ENCODE data around the gene MAD1L1.

Gene MAD1L1

DNA sequence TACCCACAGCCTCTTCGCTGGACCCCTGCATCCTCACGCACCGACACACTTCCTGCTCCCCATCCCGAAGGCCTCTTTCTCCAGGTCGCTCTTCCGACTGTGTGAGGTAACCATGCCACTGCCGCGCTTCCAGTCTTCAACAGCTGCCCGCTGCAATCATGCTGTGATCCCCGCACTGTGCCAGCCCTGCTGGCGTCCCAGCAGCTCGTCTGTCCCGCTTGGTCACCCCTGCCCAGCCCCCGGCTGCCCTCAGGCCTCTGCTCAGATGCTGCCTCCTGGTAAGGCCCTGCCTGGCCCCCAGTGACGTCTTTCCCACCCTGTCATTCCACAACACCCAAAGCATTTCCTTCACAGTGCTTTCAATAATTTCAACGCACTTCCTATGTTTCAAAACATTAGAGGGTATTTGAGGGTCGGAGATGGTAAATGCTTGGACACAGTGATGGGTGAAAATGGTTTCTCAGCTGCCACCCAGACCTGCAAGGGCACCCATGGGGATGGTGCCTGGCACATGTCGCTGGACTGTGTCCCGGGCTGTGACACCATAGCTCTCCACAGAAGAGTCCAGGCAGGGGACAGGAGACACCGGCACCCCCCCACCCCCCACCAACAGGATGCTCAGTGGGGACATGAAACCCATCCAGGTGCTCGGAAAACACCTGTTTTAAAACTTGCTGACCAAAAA, 125.2 kb downstream of the MAD1L1 start:
- no peak for TF ChIP-seq CTCF (IDR thresholded peaks at IDR 0.05; ENCODE audit: low read depth, low read length, missing control alignments)
- H3K4me3 ChIP-seq (ENCODE audit: low read depth, low read length) = no peak overlapping the region
- DNase-seq (ENCODE audit: low read depth) = no peak
- in situ Hi-C loops (cut with HindIII; ENCODE audit: low sequenced_read_pairs) = no loop called here

GRCh38 chr7:2106924-2107323, 125.8 kb downstream of the MAD1L1 start:
- in situ Hi-C loops (cut with HindIII; ENCODE audit: low sequenced_read_pairs) = no loop called here
- TF ChIP-seq CTCF (IDR thresholded peaks at IDR 0.05; ENCODE audit: low read depth, low read length, missing control alignments) = no peak
- DNase-seq (ENCODE audit: low read depth) = no peak
- no peak overlapping the region for H3K4me3 ChIP-seq (ENCODE audit: low read depth, low read length)

DNA sequence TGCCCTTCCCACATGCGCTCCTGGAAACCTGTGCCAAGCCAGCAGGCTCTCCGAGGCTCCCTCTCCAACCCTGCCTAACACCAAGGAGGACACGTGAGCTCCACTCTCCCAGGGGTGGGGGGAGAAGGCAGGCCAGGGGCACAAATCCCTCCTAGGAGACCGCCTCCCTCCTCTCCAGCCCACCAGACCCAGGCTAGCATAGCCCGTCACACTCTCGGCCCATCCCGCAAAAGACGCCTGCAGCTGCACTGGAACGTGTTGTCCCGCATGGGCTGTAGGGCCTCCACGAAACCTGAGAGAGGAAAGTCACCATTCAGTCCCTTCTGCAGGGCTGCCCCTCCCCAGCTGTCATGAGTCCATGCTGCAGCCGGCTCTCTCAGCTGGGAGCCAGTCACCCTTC, 126.3 kb downstream of the MAD1L1 start:
- no peak for DNase-seq (ENCODE audit: low read depth)
- in situ Hi-C loops (cut with HindIII; ENCODE audit: low sequenced_read_pairs) = no loop called here
- H3K4me3 ChIP-seq (ENCODE audit: low read depth, low read length) = no peak overlapping the region
- no peak for TF ChIP-seq CTCF (IDR thresholded peaks at IDR 0.05; ENCODE audit: low read depth, low read length, missing control alignments)

- no peak for DNase-seq (ENCODE audit: low read depth)
- in situ Hi-C loops (cut with HindIII; ENCODE audit: low sequenced_read_pairs) = no loop called here
- no peak overlapping the region for H3K4me3 ChIP-seq (ENCODE audit: low read depth, low read length)
- no peak for TF ChIP-seq CTCF (IDR thresholded peaks at IDR 0.05; ENCODE audit: low read depth, low read length, missing control alignments)
Measured at GRCh38 chr7:2105917-2106316, 126.8 kb downstream of the MAD1L1 start.

DNA sequence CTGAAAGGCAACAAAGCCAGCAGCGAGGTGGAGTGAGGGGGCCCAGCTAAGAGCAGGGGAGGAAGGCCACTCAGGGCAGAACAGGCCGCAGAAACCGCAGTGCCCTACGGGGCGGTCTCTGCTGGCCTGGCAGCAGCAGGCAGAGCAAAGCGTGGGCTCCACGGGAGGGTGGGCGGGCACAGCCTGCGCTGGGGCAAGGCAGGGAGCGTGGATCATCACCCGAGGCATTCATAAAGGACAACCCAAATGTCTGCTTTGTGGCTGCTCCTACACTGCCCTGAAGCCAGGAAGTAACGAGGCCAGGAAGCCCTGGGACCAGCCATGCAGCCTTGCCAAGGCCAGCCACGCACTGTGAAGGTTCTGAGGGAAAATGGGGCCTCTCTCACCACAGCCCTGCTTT, 127.5 kb downstream of the MAD1L1 start:
- TF ChIP-seq CTCF (IDR thresholded peaks at IDR 0.05; ENCODE audit: low read depth, low read length, missing control alignments) = no peak
- in situ Hi-C loops (cut with HindIII; ENCODE audit: low sequenced_read_pairs) = no loop called here
- no peak overlapping the region for H3K4me3 ChIP-seq (ENCODE audit: low read depth, low read length)
- DNase-seq (ENCODE audit: low read depth) = no peak

DNA sequence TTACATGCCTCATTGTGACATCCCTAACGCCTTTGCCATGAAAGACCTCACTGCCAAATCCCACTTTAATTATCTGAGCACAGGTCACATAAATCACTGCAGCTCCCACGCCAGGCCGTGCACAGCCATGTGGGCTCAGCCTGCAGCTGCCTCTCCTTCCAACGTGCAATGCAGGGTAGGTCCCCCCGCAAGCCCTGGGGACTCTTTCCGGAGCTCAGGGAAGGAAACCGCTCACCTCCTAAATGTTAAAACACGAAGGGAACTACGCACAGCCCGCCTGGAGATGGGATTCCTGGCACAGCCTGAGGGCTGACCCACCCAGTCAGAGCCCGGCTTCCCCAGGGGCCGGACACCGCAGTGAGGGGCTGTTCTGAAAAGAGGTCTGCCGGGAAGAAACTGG, 128.0 kb downstream of the MAD1L1 start:
- H3K4me3 ChIP-seq (ENCODE audit: low read depth, low read length) = no peak overlapping the region
- no peak for TF ChIP-seq CTCF (IDR thresholded peaks at IDR 0.05; ENCODE audit: low read depth, low read length, missing control alignments)
- in situ Hi-C loops (cut with HindIII; ENCODE audit: low sequenced_read_pairs) = no loop called here
- no peak for DNase-seq (ENCODE audit: low read depth)

All from astrocyte of the cerebellum (primary cell).